B cell (primary cell): ENCODE measurements around the gene ABTB2. TPM values are rescaled to one million over a fixed set of nuclear protein-coding genes. Genes with fewer than 3 reads are reported as not detected.

Experiments
- ATAC-seq: fragments of 200-7000 bp; cut with Tn5 transposase; one replicate; pipeline ENCODE4 v1.10.0; 2021; ENCODE audit warnings: low read depth, mild to moderate bottlenecking, moderate number of reproducible peaks, moderate library complexity
- CTCF ChIA-PET: fragments of 350-600 bp; sonication (Branson Sonifier 250); formaldehyde crosslinking; loops from one replicate; lab custom pipeline; 2021; ENCODE audit warnings: antibody characterized with exemption, inconsistent platforms; lab: Charles Lee
- POLR2A ChIA-PET: fragments of 350-600 bp; sonication (Branson Sonifier 250); formaldehyde crosslinking; loops from one replicate; lab custom pipeline; 2021; ENCODE audit warnings: antibody characterized with exemption; lab: Charles Lee
- DNase-seq: peaks from one replicate; pipeline ENCODE4 v3.0.0; 2013
- H2AFZ ChIP-seq: 2 replicates; pipeline ENCODE4 v1.6.1; 2012; ENCODE audit warnings: mild to moderate bottlenecking, low read depth, low read length; ENCODE audit not compliant: insufficient read depth, poor library complexity, severe bottlenecking
- H3K27ac ChIP-seq, 2 donors: 1 replicate in 1 of 2; 2 replicates in 1 of 2; pipeline ENCODE4 v1.5.1; 2012 to 2013; ENCODE audit warnings: low read length in 2 of 2, mild to moderate bottlenecking in 2 of 2, moderate library complexity in 1 of 2
- H3K27me3 ChIP-seq, 4 experiments: fragments of 200-600 bp in 1 of 4; sonication (generic) in 1 of 4; replicated peaks in 1 of 4; 1 replicate in 2 of 4; 2 replicates in 2 of 4; pipeline versions ENCODE4 v1.6.1 to v1.7.0; 2013 to 2016; ENCODE audit warnings: low read length in 3 of 4, mild to moderate bottlenecking in 2 of 4, mixed read lengths in 1 of 4, moderate library complexity in 1 of 4; ENCODE audit not compliant: insufficient read depth in 4 of 4, control insufficient read depth in 3 of 4; ENCODE audit errors: control extremely low read depth in 1 of 4
- H3K36me3 ChIP-seq, 2 experiments: replicated peaks in 1 of 2; 1 replicate in 1 of 2; 2 replicates in 1 of 2; pipeline versions ENCODE4 v1.6.1 to v1.7.1; 2013; ENCODE audit warnings: low read length in 1 of 2; ENCODE audit not compliant: insufficient read depth in 2 of 2, control insufficient read depth in 1 of 2; ENCODE audit errors: control extremely low read depth in 1 of 2, extremely low read depth in 1 of 2
- H3K4me1 ChIP-seq, 2 donors: fragments of 200-600 bp in 1 of 2; sonication (generic) in 1 of 2; 1 replicate in 1 of 2; 2 replicates in 1 of 2; pipeline versions ENCODE4 v1.5.1 to v1.6.1; 2013 to 2017; ENCODE audit warnings: low read length in 2 of 2; ENCODE audit not compliant: control insufficient read depth in 2 of 2, insufficient read depth in 2 of 2
- H3K4me2 ChIP-seq: replicated peaks from 2 replicates; pipeline ENCODE3; 2012; ENCODE audit warnings: mild to moderate bottlenecking, low read depth, low read length; ENCODE audit not compliant: poor library complexity, severe bottlenecking
- H3K4me3 ChIP-seq, 5 experiments: fragments of 200-600 bp in 1 of 5; sonication (generic) in 1 of 5; 1 replicate in 3 of 5; 2 replicates in 2 of 5; pipeline versions ENCODE4 v1.5.1 to v1.7.0; 2011 to 2016; ENCODE audit warnings: low read length in 4 of 5, mild to moderate bottlenecking in 4 of 5, low read depth in 2 of 5, control low read depth in 1 of 5, moderate library complexity in 1 of 5; ENCODE audit not compliant: insufficient read depth in 1 of 5; ENCODE audit errors: control extremely low read depth in 1 of 5, extremely low read depth in 1 of 5
- H3K79me2 ChIP-seq: fragments of 200-600 bp; sonication (generic); one replicate; pipeline ENCODE4 v1.6.0; 2016; ENCODE audit warnings: low read length; ENCODE audit not compliant: control insufficient read depth, insufficient read depth
- H3K9ac ChIP-seq: fragments of 200-600 bp; sonication (generic); 2 replicates; pipeline ENCODE4 v1.6.1; 2017; ENCODE audit warnings: mild to moderate bottlenecking, low read length, moderate library complexity
- H3K9me3 ChIP-seq, 3 donors: one replicate each; pipeline versions ENCODE4 v1.6.1 to v1.7.1; 2013; ENCODE audit warnings: low read length in 2 of 3; ENCODE audit not compliant: control insufficient read depth in 2 of 3, insufficient read depth in 1 of 3; ENCODE audit errors: control extremely low read depth in 1 of 3
- H4K20me1 ChIP-seq: 2 replicates; pipeline ENCODE4 v1.6.0; 2012; ENCODE audit warnings: mild to moderate bottlenecking, low read length; ENCODE audit not compliant: insufficient read depth, control insufficient read depth, poor library complexity, severe bottlenecking
- H3K27ac Mint-ChIP-seq: one replicate; pipeline ENCODE4 v1.8.0; 2021; ENCODE audit warnings: mixed read lengths
- H3K27me3 Mint-ChIP-seq: one replicate; pipeline ENCODE4 v1.8.0; 2021; ENCODE audit warnings: mixed read lengths
- H3K4me1 Mint-ChIP-seq: one replicate; pipeline ENCODE4 v1.8.0; 2021; ENCODE audit warnings: mixed read lengths
- H3K4me3 Mint-ChIP-seq: one replicate; pipeline ENCODE4 v1.8.0; 2021; ENCODE audit warnings: mixed read lengths
- H3K9me3 Mint-ChIP-seq: one replicate; pipeline ENCODE4 v1.8.0; 2022; ENCODE audit warnings: mixed read lengths; ENCODE audit not compliant: insufficient read depth
- EZH2 ChIP-seq: IDR thresholded peaks from 2 replicates; pipeline ENCODE4 v1.6.1; 2012; ENCODE audit warnings: borderline replicate concordance, low read depth, mild to moderate bottlenecking, moderate library complexity, low read length; ENCODE audit not compliant: insufficient read depth, poor library complexity, severe bottlenecking
- WGBS: methylation state at CpG from one replicate; pipeline ENCODE4 v1.1.5; 2013; ENCODE audit warnings: missing lambda C conversion rate; ENCODE audit not compliant: insufficient coverage; 5-methylcytosine and 5-hydroxymethylcytosine counted together
- intact Hi-C: fragments of 100-400 bp; cut with micrococcal nuclease; formaldehyde crosslinking; loops from one replicate; pipeline ENCODE4 v1.10.0; 2022
- polyA plus RNA-seq: library from polyadenylated mRNA; depleted of rRNA; stranded (reverse); fragments of >200 nt; gene quantifications from 2 replicates; pipeline ENCODE4 v1.2.3, GENCODE V29; 2012
- total RNA-seq, 2 donors: library from RNA; stranded (reverse); fragments of 120-200 nt in 1 of 2; gene quantifications; 1 replicate in 1 of 2; 2 replicates in 1 of 2; pipeline versions ENCODE4 v1.2.3 to v1.2.4, GENCODE V29; 2013 to 2022
- TF ChIP-seq, protein P1 (sequence below): fragments of 200-600 bp; IDR thresholded peaks from one replicate; pipeline ENCODE4 v1.8.0; 2022; ENCODE audit warnings: antibody characterized with exemption, mild to moderate bottlenecking

The ABTB2 gene
- total and polyA plus RNA-seq, 2 donors (not counting 1 experiment from before 2014, with no cell fraction given), result 0.30 to 5.9 TPM

DNA sequence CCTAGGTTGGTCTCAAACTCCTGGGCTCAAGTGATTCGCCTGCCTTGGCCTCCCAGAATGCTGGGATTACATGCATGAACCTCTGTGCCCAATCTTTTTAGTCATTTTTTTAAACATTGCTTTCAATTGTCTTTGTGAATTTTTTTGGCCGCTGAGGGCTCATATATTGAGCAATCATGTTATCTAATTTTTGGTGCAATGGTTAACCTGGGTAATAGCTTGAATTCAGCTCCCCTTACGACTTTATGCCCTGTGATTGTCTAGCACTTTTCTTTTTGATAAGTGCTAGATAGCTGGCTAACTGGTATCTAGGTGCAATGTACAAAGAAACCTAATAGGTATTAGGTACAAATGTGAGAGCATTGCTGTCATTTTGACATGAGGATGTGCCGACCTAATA, 45.6 kb upstream of the ABTB2 start:
- intact Hi-C loops, result no loop called here
- no peak overlapping the region for H3K4me3 ChIP-seq
- ChIA-PET POLR2A (no interaction called here), CTCF (interaction anchor here (0.9 to 2.3 kb wide), 3 partner anchors 13 to 89 kb away, joined by 3 to 5 read pairs (median 3); no protein-coding TSS in a partner anchor)
- H3K9ac ChIP-seq, result no peak overlapping the region
- WGBS, result 100% methylated on average over 2 of the region's 4 CpGs
- DNase-seq, result no peak
- ATAC-seq, result no peak
- TF ChIP-seq EZH2, result no peak
- TF ChIP-seq, protein P1, sequence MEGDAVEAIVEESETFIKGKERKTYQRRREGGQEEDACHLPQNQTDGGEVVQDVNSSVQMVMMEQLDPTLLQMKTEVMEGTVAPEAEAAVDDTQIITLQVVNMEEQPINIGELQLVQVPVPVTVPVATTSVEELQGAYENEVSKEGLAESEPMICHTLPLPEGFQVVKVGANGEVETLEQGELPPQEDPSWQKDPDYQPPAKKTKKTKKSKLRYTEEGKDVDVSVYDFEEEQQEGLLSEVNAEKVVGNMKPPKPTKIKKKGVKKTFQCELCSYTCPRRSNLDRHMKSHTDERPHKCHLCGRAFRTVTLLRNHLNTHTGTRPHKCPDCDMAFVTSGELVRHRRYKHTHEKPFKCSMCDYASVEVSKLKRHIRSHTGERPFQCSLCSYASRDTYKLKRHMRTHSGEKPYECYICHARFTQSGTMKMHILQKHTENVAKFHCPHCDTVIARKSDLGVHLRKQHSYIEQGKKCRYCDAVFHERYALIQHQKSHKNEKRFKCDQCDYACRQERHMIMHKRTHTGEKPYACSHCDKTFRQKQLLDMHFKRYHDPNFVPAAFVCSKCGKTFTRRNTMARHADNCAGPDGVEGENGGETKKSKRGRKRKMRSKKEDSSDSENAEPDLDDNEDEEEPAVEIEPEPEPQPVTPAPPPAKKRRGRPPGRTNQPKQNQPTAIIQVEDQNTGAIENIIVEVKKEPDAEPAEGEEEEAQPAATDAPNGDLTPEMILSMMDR, result no peak
- no peak overlapping the region for H2AFZ ChIP-seq
- H3K27me3 ChIP-seq, result peaks cover 0 to 5% (median 2%) of the 10 kb centered on the region in 4 experiments
- no peaks in the 10 kb centered on the region for H3K9me3 Mint-ChIP-seq
- no peak overlapping the region for H3K4me2 ChIP-seq
- H3K27ac ChIP-seq, result no peak overlapping the region
- no peak overlapping the region for H3K27ac Mint-ChIP-seq
- H3K4me3 Mint-ChIP-seq, result no peak overlapping the region
- H3K4me1 ChIP-seq, result no peaks in the 10 kb centered on the region
- no peaks in the 10 kb centered on the region for H4K20me1 ChIP-seq
- no peaks in the 10 kb centered on the region for H3K36me3 ChIP-seq
- H3K27me3 Mint-ChIP-seq, result peaks cover 28% of the 10 kb centered on the region
- H3K79me2 ChIP-seq, result no peaks in the 10 kb centered on the region
- peaks cover 2% of the 10 kb centered on the region for H3K4me1 Mint-ChIP-seq
- peaks cover 0 to 2% (median 0%) of the 10 kb centered on the region in 3 donors for H3K9me3 ChIP-seq

DNA sequence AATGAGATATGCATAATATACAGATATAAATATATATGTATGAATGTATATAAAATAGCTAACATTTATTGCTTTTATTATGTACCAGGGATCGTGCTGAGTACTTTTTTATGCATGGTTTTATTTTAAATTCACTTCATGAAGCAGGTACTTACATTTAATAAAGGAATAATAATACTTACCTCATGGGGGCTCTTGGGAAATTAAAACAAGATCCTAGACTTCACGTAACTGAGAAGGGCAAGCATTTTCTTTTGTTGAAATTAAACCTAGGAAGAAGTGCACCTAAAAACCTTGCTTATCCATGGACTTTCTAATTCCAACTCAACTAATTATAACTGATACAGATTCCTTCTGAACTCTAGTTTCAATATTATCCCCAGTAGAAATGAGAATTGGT, 40.0 kb upstream of the ABTB2 start:
- no peak overlapping the region for H3K27ac ChIP-seq
- CTCF ChIA-PET, result interaction anchor here (0.7 kb wide), 1 partner anchor 1056 kb away, joined by 3 read pairs; no protein-coding TSS in a partner anchor
- H3K4me3 Mint-ChIP-seq, result no peak overlapping the region
- H3K9ac ChIP-seq, result no peak overlapping the region
- POLR2A ChIA-PET, result no interaction called here
- no peak for DNase-seq
- no CpG with 5 or more reads among the region's 2 CpGs for WGBS
- no peak overlapping the region for H3K27ac Mint-ChIP-seq
- peaks cover 15% of the 10 kb centered on the region for H3K9me3 Mint-ChIP-seq
- H3K27me3 ChIP-seq, result peaks cover 0 to 10% (median 4%) of the 10 kb centered on the region in 4 experiments
- H3K79me2 ChIP-seq, result no peaks in the 10 kb centered on the region
- no peak overlapping the region for H3K4me2 ChIP-seq
- TF ChIP-seq, protein P1, result no peak
- TF ChIP-seq EZH2, result no peak
- H3K4me1 ChIP-seq, result no peaks in the 10 kb centered on the region
- H3K4me1 Mint-ChIP-seq, result no peaks in the 10 kb centered on the region
- H3K9me3 ChIP-seq, result peaks cover 0 to 18% (median 4%) of the 10 kb centered on the region in 3 donors
- no peak for ATAC-seq
- H3K4me3 ChIP-seq, result no peak overlapping the region
- H2AFZ ChIP-seq, result no peak overlapping the region
- H3K27me3 Mint-ChIP-seq, result peaks cover 33% of the 10 kb centered on the region
- H3K36me3 ChIP-seq, result no peaks in the 10 kb centered on the region
- no peaks in the 10 kb centered on the region for H4K20me1 ChIP-seq
- intact Hi-C loops, result no loop called here
